Activated naive CD8-positive, alpha-beta T cell treated with anti-CD3 and anti-CD28 coated beads for 36 hours (primary cell): ENCODE results near the gene PDLIM4. TPM values are rescaled to one million over a fixed set of nuclear protein-coding genes. Genes with fewer than 3 reads are reported as not detected.

Experiments used
- DNase-seq: peaks from one replicate; pipeline ENCODE4 v3.0.0; 2021
- H3K27ac Mint-ChIP-seq: one replicate; pipeline ENCODE4 v1.8.0; 2022; ENCODE audit warnings: mild to moderate bottlenecking, moderate library complexity, mixed read lengths
- H3K27me3 Mint-ChIP-seq: one replicate; pipeline ENCODE4 v1.8.0; 2022; ENCODE audit warnings: mild to moderate bottlenecking, mixed read lengths
- H3K36me3 Mint-ChIP-seq: one replicate; pipeline ENCODE4 v1.8.0; 2021; ENCODE audit warnings: mild to moderate bottlenecking, mixed read lengths
- H3K4me1 Mint-ChIP-seq: one replicate; pipeline ENCODE4 v1.8.0; 2021; ENCODE audit warnings: mixed read lengths
- H3K4me3 Mint-ChIP-seq: one replicate; pipeline ENCODE4 v1.8.0; 2022; ENCODE audit warnings: mild to moderate bottlenecking, moderate library complexity, mixed read lengths
- H3K9me3 Mint-ChIP-seq: one replicate; pipeline ENCODE4 v1.8.0; 2022; ENCODE audit warnings: mixed read lengths
- total RNA-seq, 2 experiments: library from RNA; stranded (reverse); gene quantifications; one replicate each; pipeline ENCODE4 v1.2.3, GENCODE V29; 2021

The PDLIM4 gene
- total RNA-seq, 2 experiments from 2014 or later: 0.31 TPM; not detected in 1

- H3K4me3 Mint-ChIP-seq: no peak overlapping the region
- H3K4me1 Mint-ChIP-seq: no peaks in the 10 kb centered on the region
- H3K27me3 Mint-ChIP-seq: no peaks in the 10 kb centered on the region
- peaks cover 5% of the 10 kb centered on the region for H3K36me3 Mint-ChIP-seq
- no peaks in the 10 kb centered on the region for H3K9me3 Mint-ChIP-seq
- H3K27ac Mint-ChIP-seq: no peak overlapping the region
- DNase-seq: no peak
Measured at GRCh38 chr5:132313366-132313765, 55.9 kb downstream of the PDLIM4 start.

GRCh38 chr5:132313961-132314432 is 56.5 kb downstream of the PDLIM4 start:
- H3K36me3 Mint-ChIP-seq: peaks cover 5% of the 10 kb centered on the region
- H3K9me3 Mint-ChIP-seq: no peaks in the 10 kb centered on the region

GRCh38 chr5:132315529-132316067 is 58.1 kb downstream of the PDLIM4 start:
- Mint-ChIP-seq H3K4me3 (no peak overlapping the region), H3K9me3 (no peaks in the 10 kb centered on the region), H3K27ac (no peak overlapping the region), H3K36me3 (peaks cover 5% of the 10 kb centered on the region), H3K27me3 (no peaks in the 10 kb centered on the region), H3K4me1 (no peaks in the 10 kb centered on the region)
- DNase-seq: no peak

More at GRCh38 chr5:132313961-132314432, 56.5 kb downstream of the PDLIM4 start:
- H3K27me3 Mint-ChIP-seq: no peaks in the 10 kb centered on the region
- no peak overlapping the region for H3K27ac Mint-ChIP-seq
- no peak overlapping the region for H3K4me3 Mint-ChIP-seq
- no peak for DNase-seq
- no peaks in the 10 kb centered on the region for H3K4me1 Mint-ChIP-seq

GRCh38 chr5:132319975-132320374 is 62.5 kb downstream of the PDLIM4 start:
- H3K4me3 Mint-ChIP-seq: no peak overlapping the region
- no peak overlapping the region for H3K27ac Mint-ChIP-seq
- DNase-seq: no peak
- H3K9me3 Mint-ChIP-seq: no peaks in the 10 kb centered on the region
- no peaks in the 10 kb centered on the region for H3K4me1 Mint-ChIP-seq
- H3K27me3 Mint-ChIP-seq: no peaks in the 10 kb centered on the region
- H3K36me3 Mint-ChIP-seq: no peaks in the 10 kb centered on the region

GRCh38 chr5:132321109-132321721 is 63.7 kb downstream of the PDLIM4 start:
- H3K4me3 Mint-ChIP-seq: no peak overlapping the region

GRCh38 chr5:132322266-132322665 is 64.8 kb downstream of the PDLIM4 start:
- H3K27ac Mint-ChIP-seq: no peak overlapping the region
- no peak for DNase-seq
- no peaks in the 10 kb centered on the region for H3K9me3 Mint-ChIP-seq
- no peaks in the 10 kb centered on the region for H3K4me1 Mint-ChIP-seq
- H3K27me3 Mint-ChIP-seq: no peaks in the 10 kb centered on the region
- H3K4me3 Mint-ChIP-seq: no peak overlapping the region
- H3K36me3 Mint-ChIP-seq: no peaks in the 10 kb centered on the region

More at GRCh38 chr5:132321109-132321721, 63.7 kb downstream of the PDLIM4 start:
- H3K27me3 Mint-ChIP-seq: no peaks in the 10 kb centered on the region
- no peak overlapping the region for H3K27ac Mint-ChIP-seq
- no peaks in the 10 kb centered on the region for H3K36me3 Mint-ChIP-seq
- DNase-seq: no peak
- H3K4me1 Mint-ChIP-seq: no peaks in the 10 kb centered on the region
- H3K9me3 Mint-ChIP-seq: no peaks in the 10 kb centered on the region

Other genes starting within 250 kb of the PDLIM4 start
- 1 to 10 TPM; 4.6 to 5.8 TPM for gene ACSL6, start 246.0 kb upstream of the PDLIM4 start, total RNA-seq
- gene IL3, start 197.0 kb upstream of the PDLIM4 start, total RNA-seq: under 1 TPM; 0.20 to 0.49 TPM
- gene CSF2, start 183.9 kb upstream of the PDLIM4 start, total RNA-seq: 100 to 1,000 TPM; 103 to 107 TPM
- 1 to 10 TPM; 8.1 to 8.7 TPM for gene P4HA2, start 29.8 kb upstream of the PDLIM4 start, total RNA-seq
- 1 to 10 TPM in 1 of 2 experiments, under 1 TPM in 1; 0.95 to 1.3 TPM for gene SLC22A4, start 36.7 kb downstream of the PDLIM4 start, total RNA-seq
- 1 to 10 TPM; 3.7 to 4.5 TPM for gene SLC22A5, start 112.0 kb downstream of the PDLIM4 start, total RNA-seq
- 100 to 1,000 TPM; 228 to 232 TPM for gene IRF1, start 233.1 kb downstream of the PDLIM4 start, total RNA-seq